Measurements from ENCODE around the gene TPRA1. TPM values are rescaled to one million over a fixed set of nuclear protein-coding genes. Genes with fewer than 3 reads are reported as not detected.

TPRA1 gene
- total and polyA plus RNA-seq, 9 of the 15 experiments (the other 6 are each of a cell fraction or from before 2014, with no cell fraction given): 0.66 to 21.5 (median 11.1) TPM

DNA sequence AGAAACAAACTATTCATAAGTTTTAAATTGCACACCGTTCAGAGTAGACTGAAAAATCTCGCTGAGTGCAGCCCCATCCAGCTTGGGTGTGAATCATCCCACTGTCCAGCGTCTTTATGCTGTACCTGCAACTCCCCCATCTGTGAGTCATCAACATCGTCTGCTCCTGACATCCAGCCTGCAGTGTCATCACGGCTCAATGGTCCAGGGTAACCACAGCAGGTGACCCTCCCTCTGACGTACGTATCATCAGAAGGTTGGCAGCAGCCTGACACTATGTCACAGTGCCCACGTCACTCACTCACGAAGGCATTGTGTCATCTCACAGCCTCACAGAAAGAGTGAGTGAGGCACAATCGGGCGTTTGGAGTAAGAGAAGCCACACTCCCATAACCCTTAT lies 65.2 kb downstream of the TPRA1 start (continued):
- TF ChIP-seq, protein P1, sequence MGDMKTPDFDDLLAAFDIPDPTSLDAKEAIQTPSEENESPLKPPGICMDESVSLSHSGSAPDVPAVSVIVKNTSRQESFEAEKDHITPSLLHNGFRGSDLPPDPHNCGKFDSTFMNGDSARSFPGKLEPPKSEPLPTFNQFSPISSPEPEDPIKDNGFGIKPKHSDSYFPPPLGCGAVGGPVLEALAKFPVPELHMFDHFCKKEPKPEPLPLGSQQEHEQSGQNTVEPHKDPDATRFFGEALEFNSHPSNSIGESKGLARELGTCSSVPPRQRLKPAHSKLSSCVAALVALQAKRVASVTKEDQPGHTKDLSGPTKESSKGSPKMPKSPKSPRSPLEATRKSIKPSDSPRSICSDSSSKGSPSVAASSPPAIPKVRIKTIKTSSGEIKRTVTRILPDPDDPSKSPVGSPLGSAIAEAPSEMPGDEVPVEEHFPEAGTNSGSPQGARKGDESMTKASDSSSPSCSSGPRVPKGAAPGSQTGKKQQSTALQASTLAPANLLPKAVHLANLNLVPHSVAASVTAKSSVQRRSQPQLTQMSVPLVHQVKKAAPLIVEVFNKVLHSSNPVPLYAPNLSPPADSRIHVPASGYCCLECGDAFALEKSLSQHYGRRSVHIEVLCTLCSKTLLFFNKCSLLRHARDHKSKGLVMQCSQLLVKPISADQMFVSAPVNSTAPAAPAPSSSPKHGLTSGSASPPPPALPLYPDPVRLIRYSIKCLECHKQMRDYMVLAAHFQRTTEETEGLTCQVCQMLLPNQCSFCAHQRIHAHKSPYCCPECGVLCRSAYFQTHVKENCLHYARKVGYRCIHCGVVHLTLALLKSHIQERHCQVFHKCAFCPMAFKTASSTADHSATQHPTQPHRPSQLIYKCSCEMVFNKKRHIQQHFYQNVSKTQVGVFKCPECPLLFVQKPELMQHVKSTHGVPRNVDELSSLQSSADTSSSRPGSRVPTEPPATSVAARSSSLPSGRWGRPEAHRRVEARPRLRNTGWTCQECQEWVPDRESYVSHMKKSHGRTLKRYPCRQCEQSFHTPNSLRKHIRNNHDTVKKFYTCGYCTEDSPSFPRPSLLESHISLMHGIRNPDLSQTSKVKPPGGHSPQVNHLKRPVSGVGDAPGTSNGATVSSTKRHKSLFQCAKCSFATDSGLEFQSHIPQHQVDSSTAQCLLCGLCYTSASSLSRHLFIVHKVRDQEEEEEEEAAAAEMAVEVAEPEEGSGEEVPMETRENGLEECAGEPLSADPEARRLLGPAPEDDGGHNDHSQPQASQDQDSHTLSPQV (IDR thresholded peaks at IDR 0.05): no peak
- TF ChIP-seq ZEB2 (IDR thresholded peaks at IDR 0.05) (peak; percentile 68; the same call in 1 of the 2 replicates), MYC (IDR thresholded peaks at IDR 0.05; ENCODE audit: low read depth, low read length) (no peak), MYC (CRISPR knock-in tag; IDR thresholded peaks at IDR 0.05; ENCODE audit: borderline replicate concordance, low read depth) (no peak), ATF1 (CRISPR knock-in tag; IDR thresholded peaks at IDR 0.05) (no peak), ATF1 (tag; IDR thresholded peaks at IDR 0.05) (peak; percentile 77), SMAD1 (IDR thresholded peaks at IDR 0.05; ENCODE audit: low read depth, low read length, partially characterized antibody) (no peak), CCAR2 (IDR thresholded peaks at IDR 0.05; ENCODE audit: low read depth, low read length) (no peak), HDAC8 (tag; IDR thresholded peaks at IDR 0.05) (no peak), MCM7 (IDR thresholded peaks at IDR 0.05) (no peak)
- TF ChIP-seq, protein P2, sequence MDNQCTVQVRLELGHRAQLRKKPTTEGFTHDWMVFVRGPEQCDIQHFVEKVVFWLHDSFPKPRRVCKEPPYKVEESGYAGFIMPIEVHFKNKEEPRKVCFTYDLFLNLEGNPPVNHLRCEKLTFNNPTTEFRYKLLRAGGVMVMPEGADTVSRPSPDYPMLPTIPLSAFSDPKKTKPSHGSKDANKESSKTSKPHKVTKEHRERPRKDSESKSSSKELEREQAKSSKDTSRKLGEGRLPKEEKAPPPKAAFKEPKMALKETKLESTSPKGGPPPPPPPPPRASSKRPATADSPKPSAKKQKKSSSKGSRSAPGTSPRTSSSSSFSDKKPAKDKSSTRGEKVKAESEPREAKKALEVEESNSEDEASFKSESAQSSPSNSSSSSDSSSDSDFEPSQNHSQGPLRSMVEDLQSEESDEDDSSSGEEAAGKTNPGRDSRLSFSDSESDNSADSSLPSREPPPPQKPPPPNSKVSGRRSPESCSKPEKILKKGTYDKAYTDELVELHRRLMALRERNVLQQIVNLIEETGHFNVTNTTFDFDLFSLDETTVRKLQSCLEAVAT (IDR thresholded peaks at IDR 0.05): no peak
- TF ChIP-seq, protein P3, sequence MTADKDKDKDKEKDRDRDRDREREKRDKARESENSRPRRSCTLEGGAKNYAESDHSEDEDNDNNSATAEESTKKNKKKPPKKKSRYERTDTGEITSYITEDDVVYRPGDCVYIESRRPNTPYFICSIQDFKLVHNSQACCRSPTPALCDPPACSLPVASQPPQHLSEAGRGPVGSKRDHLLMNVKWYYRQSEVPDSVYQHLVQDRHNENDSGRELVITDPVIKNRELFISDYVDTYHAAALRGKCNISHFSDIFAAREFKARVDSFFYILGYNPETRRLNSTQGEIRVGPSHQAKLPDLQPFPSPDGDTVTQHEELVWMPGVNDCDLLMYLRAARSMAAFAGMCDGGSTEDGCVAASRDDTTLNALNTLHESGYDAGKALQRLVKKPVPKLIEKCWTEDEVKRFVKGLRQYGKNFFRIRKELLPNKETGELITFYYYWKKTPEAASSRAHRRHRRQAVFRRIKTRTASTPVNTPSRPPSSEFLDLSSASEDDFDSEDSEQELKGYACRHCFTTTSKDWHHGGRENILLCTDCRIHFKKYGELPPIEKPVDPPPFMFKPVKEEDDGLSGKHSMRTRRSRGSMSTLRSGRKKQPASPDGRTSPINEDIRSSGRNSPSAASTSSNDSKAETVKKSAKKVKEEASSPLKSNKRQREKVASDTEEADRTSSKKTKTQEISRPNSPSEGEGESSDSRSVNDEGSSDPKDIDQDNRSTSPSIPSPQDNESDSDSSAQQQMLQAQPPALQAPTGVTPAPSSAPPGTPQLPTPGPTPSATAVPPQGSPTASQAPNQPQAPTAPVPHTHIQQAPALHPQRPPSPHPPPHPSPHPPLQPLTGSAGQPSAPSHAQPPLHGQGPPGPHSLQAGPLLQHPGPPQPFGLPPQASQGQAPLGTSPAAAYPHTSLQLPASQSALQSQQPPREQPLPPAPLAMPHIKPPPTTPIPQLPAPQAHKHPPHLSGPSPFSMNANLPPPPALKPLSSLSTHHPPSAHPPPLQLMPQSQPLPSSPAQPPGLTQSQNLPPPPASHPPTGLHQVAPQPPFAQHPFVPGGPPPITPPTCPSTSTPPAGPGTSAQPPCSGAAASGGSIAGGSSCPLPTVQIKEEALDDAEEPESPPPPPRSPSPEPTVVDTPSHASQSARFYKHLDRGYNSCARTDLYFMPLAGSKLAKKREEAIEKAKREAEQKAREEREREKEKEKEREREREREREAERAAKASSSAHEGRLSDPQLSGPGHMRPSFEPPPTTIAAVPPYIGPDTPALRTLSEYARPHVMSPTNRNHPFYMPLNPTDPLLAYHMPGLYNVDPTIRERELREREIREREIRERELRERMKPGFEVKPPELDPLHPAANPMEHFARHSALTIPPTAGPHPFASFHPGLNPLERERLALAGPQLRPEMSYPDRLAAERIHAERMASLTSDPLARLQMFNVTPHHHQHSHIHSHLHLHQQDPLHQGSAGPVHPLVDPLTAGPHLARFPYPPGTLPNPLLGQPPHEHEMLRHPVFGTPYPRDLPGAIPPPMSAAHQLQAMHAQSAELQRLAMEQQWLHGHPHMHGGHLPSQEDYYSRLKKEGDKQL (CRISPR knock-in tag; IDR thresholded peaks at IDR 0.05; ENCODE audit: borderline replicate concordance): no peak
- TF ChIP-seq, protein P4, sequence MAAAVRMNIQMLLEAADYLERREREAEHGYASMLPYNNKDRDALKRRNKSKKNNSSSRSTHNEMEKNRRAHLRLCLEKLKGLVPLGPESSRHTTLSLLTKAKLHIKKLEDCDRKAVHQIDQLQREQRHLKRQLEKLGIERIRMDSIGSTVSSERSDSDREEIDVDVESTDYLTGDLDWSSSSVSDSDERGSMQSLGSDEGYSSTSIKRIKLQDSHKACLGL (CRISPR knock-in tag; IDR thresholded peaks at IDR 0.05; ENCODE audit: borderline replicate concordance, poor library complexity, severe bottlenecking): no peak
